GM18907 (cell line): Measurements from ENCODE around the gene ZFP14.
"Not testable (repeated sequence)": the region's sequence is repeated elsewhere in the genome, so short reads cannot be mapped to it uniquely, and the experiment has no call there.

Experiments used
- ATAC-seq: cut with Tn5 transposase; IDR thresholded peaks from one replicate; pipeline ENCODE4 v1.9.1; 2021; ENCODE audit warnings: mild to moderate bottlenecking, moderate library complexity; ENCODE audit not compliant: unreplicated experiment

ZFP14 gene

GRCh38 chr19:36331353-36332228 is 47.4 kb downstream of the ZFP14 start:
- ATAC-seq, result peak; percentile 73

DNA sequence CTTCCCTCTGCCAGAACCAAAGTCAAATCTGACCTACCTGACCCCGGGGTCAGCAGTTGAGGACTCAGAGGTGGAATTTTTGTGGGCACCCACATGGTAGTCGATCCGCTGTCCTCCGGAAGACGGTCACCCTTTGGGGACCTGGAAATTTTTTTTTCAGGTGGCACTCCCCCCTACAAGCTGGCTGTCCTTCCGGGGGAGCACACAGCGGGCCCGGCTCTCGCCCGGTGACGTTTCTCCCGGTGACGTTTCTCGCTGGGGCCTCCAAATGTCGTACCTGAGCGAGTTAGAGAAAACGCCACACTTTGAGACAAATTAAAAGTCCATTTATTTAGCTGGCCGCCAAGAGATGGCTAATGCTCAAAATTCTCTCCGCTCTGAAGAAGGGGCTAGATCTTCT is 48.8 kb downstream of the ZFP14 start:
- ATAC-seq, result no peak

- ATAC-seq, result not testable (repeated sequence)
Measured at GRCh38 chr19:36329534-36329933, 49.5 kb downstream of the ZFP14 start.

DNA sequence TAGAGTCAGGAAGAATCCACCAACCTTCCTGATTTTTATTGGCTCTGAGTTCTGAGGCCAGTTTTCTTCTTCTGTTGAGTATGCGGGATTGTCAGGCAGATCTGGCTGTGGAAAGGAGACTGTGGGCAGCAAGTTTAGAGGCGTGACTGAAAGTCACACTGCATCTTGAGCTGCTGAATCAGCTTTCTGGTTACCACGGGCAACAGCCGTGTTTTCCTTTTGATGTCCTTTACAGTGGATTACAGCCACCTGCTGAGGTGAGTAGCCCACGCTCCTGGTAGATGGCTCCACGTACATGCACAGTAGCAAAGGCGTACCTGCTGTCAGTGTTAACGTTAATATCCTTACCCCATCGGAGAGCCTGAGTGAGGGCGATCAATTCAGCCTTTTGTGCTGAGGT is 52.4 kb downstream of the ZFP14 start:
- ATAC-seq, result not testable (repeated sequence)

DNA sequence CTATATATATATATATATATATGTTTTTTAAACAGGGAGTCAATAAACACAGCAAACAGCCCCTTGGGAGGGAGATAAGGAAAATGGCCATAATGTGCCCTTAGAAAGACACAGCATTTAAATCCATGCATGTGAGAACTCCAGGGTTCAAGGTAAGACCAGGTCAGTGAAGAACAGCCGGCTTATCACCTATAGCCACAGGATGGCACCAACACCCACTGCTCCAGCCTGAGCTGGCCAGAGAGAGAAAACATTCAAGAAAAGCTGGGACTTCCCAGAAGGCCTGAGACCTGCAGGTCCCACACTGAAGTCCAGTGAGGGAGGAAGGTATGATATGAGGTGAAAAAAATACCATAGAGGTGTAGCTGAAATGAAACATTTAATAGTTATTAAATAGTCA is 63.8 kb downstream of the ZFP14 start:
- not testable (repeated sequence) for ATAC-seq

DNA sequence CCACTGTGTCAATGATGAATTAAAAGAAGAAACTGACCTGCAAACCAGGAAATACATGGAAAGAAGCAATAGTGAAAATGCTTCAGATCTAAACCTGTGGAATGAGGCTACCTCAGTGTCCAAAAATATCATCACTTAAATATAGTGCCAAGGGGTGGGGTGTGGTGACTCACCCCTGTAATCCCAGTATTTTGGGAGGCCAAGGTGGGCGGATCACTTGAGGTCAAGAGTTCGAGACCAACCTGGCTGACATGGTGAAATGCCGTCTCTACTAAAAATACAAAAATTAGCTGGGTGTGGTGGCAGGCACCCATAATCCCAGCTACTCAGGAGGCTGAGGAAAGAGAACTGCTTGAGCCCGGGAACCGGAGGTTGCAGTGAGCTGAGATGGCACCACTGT is 64.9 kb downstream of the ZFP14 start:
- not testable (repeated sequence) for ATAC-seq

DNA sequence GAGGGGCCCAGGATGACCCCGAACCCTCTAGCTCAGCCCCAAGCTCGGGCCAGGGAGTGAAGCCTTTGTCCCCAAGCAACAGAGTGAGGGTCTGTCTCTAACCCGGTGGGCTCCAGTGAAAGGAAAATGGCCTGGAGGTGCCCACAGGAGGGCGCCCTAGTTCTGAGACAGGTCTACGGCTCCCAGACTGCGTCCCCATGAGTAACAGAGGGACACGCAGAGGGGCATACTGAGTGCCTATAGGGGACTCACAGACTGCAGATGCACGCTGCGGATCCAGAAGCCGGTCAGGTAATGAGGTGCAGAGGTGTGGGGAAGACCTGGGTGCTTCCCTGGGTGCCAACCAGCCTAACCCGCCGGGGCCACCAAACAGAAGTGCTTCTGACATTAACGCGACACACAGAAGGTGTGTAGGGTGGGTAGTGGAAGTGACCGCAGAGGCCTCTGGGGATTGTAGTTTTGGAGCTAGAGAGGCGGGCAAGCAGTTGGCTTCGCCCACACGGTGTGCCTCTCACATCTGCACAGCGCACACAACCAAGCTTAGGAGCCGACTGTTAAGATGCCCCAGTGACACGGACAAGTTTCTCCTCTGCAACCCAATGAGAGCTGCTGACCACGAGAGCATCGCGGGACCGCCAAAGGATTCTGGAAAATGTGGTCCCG is 67.8 kb downstream of the ZFP14 start:
- not testable (repeated sequence) for ATAC-seq

DNA sequence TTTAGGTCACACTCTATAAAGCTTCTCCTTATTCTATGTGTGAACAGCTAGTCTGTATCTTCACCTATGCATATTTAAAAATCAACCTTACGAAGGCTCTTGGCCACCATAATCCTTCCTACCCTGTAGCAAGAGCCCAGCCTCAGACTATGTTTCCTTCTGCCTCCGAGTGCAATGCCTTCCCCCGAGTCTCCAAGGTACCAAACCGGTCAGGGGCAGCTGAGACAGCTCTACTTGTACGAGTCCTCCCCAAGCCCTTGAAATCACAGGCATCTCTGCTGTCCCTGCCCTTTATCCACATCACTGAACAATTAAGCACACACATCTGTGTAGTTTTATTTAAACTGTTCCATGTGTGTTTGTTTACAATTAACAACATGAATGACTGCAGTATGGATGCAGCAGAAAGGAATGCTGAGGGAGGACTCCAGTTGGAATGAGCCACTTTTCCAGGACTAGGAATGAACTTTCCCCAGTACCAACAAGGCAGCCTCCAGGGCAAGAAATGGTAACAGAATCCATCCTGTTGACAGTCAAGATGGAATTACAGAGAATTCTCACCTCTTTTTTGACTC is 68.5 kb downstream of the ZFP14 start:
- not testable (repeated sequence) for ATAC-seq

DNA sequence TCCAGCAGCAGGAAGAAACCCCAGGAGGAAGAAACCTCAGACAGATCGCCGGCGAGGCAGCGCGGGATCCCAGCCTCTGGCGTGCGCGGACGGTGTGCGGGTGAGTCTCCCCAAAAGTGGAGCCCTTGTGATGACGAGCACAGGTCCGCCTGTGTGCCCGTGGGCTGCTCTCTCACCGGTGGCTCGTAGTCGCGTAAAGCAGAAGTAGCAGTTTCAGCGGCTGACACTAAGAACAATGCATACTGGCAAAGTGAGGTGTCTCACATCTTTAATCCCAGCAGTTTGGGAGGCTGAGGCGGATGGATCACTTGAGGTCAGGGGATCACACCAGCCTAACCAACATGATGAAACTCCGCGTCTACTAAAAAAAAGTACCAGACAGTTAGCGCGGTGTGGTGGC is 69.2 kb downstream of the ZFP14 start:
- not testable (repeated sequence) for ATAC-seq

- ATAC-seq, result not testable (repeated sequence)
Measured at GRCh38 chr19:36309309-36309708, 69.7 kb downstream of the ZFP14 start.

DNA sequence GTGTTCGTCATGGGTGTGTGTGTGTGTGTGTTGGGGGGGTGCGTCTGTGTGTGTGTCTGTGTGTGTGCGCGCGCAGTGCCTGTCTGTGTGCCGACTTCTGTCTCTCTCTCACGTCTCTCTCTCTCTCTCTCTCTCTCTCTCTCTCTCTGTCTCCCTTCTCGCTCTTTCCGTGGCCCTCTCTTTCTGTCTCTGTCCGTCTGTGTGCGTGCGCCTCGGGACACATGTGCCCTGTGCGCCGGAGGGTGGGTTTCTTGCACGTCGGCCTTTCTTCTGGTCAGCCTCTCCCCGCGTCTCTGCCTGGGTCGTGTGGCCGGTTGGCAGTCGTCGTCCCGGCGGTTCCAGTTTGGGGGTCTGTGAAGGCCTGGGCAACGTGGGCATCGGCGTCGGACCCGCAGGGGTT is 86.7 kb downstream of the ZFP14 start:
- not testable (repeated sequence) for ATAC-seq
